Effector CD4-positive, alpha-beta T cell (primary cell): Measurements from ENCODE around the gene POU3F2. TPM values are rescaled to one million over a fixed set of nuclear protein-coding genes. Genes with fewer than 3 reads are reported as not detected.

Source experiments
- DNase-seq: peaks from one replicate; pipeline ENCODE4 v3.0.0-alpha.2; 2020
- total RNA-seq: gene quantifications from one replicate; lab custom pipeline; 2026; lab: John Stamatoyannopoulos, UW

The POU3F2 gene
- total RNA-seq, result not detected

DNA sequence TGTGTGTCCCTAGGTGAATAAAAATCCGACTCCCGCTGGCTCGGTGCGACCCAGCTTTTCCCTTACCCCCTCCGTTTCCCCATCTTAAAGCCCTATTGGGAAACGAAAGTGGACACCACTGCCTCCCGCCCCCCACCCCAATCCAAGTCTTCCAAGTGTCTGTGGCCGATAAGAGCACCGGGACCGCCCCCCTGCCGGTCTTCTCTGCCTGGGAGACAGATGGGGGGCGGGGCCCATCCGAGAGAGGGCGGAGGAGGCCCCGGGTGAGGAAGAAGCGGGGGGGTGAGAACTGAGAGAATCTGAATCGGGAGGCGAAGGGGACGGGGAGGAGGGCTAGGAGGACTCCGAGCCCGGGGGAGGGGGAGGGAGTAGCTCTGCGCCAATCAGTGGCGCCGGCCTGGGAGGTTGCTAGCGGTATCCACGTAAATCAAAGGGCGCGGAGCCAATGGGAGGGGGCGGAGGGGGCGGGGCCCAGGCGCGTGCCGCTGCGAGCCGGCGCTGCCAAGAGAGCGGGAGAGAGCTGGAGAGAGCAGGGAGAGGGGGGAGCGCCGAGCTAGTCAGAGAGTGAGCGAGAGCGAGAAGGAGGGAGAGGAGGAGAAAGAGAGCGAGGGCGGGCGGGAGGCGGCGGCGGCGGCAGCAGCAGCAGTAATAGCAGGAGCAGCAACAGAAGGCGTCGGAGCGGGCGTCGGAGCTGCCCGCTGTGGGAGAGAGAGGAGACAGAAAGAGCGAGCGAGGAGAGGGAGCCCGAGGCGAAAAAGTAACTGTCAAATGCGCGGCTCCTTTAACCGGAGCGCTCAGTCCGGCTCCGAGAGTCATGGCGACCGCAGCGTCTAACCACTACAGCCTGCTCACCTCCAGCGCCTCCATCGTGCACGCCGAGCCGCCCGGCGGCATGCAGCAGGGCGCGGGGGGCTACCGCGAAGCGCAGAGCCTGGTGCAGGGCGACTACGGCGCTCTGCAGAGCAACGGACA is at the start of gene POU3F2:
Gene POU3F2, plus strand, starts transcription at position 515 of the 972 bp plus-strand sequence. Its CDS starts 300 bp downstream, at position 815.
- peak; percentile 39 for DNase-seq

DNA sequence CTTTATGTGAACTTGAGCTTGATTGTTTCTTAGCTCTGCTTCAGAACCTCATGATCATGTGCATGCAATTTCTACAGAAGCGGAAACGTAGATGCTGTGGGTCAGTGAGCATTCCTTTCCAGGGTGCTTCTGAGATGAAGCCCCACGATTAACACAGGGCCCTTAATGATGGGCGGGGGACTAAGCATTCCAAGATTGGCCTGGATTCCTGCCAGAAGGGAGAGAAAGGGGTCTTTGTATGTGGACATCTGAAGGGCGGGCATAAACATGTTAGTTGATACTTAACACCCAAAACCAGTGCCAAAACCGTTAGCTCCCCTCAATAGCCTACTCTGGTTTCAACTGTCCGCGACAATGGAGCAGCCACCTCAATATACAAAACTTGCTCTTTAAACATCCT is 46.9 kb upstream of the POU3F2 start:
- DNase-seq, result no peak

DNA sequence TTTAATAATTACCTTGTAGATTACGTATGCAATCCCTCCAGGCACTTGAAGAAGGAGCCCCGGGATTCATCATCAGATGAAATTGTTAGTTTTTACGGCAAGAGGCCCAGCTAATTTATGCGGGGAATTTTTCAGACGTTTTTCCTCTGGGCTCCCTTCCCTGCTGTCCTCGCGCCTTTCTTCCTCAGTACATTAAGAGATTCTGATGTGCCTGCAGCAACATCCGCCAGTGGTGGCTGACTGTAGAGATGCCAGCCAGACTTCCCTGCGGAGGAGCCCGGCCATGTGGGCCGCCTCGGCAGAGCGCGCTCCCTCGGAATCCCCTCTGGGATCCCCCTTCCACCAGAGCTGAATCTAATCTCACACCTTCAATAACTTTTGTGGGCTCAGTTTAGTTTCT is 46.4 kb upstream of the POU3F2 start:
- DNase-seq, result no peak

DNA sequence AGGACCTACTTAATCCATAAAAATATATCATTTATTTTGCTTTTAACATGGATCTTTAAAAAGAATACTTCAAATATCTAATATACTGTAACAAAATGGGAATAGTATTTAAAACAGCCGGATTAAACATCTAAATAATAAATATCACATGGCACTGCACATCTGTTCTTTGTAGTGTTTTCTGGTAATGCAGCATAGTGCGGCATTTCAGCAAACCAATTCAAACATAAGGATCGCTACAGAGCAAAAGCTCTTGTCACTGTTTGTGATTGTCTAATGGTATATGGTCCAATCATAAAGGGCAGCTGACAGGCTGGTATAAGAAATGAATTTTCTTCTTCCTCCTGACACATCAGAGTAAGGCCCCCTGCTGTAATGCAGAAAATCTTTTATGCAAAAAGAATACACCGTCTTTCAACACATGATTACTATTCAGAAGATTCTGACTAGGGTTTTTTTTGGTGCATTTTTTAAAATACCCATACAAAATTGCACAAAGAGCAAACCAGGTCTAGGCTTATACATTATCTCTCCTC is 40.0 kb upstream of the POU3F2 start:
- no peak for DNase-seq

DNA sequence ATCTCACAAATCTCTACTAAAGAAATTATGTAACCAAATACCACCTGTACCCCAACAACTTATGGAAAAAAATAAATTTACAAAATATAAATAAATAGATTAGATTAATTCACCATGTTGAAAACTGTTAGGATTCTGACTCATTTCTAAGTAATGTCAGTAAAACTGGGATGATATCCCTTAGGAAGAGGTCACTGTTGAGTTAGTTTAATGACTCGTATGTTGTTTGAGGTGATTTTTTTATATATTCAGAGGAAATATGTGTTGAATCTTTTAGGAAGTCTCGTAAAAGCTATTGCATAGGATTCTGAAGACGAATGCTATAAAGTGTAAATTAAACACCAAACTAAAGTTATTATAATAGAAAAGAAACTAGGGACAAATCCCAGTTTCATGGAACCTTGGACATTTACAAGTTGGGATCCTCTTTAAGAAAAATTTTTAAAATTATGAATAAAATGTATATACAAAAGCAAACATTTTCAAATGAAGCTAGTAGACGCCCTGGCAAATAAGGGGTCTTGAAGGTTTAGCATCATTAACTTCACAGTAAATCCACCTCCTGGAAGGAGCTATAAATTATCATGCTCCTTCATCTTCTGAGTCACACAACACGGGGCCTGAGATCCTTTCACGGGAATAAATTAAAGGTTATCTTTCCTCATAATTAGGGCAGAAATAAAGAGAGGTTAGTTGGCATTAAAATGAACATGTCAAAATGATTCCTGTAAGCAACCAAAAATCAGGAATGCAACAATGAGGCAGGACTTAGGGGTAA is 37.0 kb upstream of the POU3F2 start:
- no peak for DNase-seq

DNA sequence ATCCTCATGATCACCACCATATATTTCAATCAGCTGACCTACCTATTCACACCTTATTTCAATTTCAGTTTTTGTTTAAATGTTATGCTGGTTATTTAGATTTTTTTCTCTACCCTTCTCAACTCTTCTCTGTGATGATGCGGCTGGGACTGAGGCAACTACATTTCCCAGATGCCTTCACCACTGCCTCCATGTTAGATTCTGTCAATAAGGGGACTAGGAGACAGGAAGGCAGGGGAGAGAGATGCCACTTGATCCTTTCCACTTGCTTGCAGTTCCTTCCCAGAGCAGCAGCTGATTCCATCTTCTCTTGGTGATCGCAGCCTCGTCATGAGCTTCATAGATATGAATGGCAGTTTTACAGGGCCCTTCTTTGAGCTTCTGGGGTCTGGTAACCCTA is 33.5 kb upstream of the POU3F2 start:
- DNase-seq, result no peak

DNA sequence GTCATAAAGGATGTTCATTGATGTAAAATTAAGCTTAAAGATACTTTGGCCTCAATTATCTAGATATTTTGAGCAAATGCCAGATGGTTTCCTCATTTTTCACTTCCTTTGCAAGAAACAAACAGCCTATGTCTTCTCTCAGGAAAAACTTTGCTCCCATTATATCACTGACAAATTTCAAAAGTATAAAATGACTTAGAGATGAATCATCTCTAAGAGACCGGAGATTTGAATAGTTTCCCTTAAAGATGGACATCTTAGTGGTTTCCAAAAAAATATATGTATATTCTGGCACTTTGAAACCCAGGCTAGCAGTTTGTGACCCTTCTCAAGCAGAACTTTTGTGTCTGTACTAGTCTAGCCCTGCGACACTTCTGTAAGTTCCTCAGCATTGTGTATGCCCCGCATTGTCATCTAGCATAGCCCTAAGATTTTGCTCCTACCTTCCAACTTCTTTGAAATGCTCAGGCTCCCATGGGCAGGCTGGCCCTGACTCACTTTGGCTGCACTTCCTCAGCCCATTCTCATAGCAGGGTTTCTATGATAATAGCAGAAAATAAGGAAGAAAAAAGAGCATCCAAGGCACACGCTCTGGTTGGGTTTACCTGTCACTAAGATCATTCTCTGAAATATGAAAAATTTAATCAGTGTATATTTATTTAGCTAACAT is 25.7 kb upstream of the POU3F2 start:
- DNase-seq, result no peak

DNA sequence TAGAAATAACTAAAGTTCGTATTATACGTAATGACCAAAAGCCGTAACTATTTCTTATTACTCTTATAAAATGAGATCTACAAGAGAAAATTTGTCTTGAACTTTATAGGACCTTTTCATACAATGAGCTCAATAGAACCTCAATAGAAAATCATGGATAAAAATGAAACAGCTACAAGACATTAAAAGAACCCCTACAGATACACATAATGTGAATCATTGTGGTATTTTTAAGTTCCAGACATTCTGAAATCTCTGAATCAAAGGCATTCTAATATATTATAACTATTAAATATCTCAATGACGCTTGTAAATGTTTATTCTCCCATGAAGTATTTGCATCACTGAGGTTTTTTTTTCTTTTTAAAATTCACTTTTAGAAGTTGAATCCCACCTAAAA is 22.2 kb upstream of the POU3F2 start:
- no peak for DNase-seq

DNA sequence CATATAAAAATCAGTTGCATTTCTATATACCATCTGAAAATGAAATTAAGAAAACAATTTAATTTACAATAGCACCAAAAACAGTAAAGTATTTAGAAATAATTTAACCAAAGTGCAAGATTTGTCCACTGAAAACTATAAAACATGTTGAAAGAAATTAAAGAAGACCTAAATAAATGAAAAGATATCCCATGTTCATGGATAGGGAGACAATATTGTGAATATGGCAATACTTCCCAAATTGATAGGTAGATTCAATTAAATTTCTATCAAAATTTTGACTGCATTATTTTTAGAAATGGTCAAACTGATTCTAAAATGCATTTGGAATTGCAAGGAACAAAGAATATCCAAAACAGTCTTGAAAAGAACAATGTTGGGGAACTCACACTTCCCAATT is 17.6 kb upstream of the POU3F2 start:
- no peak for DNase-seq

DNA sequence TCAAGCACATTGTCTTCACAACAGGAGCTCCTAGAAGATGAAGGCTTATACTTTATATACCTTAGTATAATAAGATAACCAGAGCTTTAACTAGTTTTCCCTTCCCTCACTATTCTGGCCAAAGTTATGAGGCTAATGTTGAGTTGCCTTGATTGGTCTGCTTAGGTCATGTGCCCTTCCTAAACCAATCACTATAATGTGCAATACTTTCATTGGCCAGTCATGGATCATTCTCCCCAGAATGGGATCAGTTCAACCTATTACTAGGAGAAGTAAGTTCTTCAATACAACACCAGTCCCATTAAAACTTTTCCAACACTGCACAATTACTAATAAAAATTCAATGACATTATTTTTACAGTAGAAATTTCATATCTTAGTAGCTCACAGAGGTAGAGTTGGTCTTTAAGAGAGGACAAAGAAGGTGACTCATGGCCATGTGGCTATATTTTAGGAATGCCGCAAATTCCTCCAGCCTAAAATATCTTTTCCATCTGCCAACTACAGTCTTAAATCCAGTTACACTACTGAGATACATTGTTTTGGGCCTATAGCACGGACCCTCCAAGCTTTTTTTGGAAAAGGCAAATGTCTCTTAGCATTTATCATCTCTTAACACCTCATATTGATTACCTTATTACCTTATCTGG is 12.5 kb upstream of the POU3F2 start:
- no peak for DNase-seq

DNA sequence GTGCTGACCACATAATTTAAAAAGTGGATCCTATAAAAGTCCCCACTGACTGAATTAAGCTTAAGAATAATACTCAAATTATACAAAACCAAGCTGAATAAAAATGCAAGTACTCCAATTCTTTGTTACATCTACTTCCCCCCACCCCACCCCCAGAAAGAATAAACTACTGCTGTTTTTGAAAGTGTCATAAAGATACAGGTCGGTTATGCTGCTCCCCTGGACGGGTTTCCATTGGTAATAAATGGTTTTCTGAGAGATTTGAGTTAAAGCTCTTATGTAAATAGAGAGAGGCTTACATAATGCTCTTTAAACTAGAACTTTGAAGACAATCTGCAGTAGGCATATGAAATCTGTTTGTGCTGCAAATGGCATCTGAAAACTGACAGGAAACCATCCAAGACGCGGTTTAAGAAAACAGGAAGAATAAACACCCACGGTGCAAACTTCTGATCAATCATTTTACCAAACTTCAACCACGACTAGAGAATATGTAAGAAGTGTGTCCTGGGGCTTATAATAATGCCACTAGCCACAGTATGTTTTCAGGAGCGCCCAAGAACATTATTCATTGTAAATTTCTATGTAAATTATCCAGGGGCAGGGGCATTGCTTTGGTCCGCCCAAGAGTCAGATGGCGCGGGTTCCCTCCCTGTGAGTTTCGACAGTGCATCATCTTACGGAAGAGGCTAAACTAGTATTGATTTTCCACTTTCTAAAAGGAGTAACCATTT is 10.8 kb upstream of the POU3F2 start:
- DNase-seq, result no peak

DNA sequence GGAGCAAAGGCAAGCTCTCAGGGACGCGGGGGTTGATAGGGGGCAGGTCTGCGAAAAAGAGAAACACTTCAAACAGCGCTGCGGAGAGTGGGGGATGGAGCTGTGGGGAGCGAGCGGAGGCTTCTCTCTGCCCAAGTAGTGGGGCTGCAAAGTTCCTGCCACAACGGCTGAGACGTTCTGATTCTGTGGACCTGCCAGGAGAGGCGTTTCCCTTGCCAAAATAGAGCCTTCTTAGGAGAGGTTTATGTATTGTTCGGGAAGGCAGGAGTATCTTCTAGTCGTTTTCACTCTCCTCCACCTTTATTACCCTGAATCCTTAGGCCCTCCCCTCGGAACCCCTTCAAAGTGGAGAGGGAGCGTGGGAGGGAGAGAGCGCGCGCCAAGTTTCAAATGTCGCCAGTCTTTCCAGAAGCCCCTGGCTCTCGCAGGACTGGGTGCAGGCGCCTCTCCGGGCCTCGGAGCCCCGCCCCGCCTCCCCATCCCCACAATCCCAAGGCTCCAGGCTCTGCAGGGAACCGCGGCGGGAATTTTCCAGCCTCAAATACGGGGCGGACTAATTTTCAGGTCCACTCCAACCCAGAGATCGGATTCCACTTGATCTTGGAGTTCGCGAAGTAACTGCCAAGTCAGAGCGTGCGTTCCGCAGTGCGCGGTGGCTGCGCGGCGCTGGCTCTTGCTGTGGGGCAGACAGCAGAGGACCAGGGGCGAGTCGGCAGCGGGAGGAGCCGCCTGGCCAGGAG is 10.0 kb upstream of the POU3F2 start:
- DNase-seq, result no peak

DNA sequence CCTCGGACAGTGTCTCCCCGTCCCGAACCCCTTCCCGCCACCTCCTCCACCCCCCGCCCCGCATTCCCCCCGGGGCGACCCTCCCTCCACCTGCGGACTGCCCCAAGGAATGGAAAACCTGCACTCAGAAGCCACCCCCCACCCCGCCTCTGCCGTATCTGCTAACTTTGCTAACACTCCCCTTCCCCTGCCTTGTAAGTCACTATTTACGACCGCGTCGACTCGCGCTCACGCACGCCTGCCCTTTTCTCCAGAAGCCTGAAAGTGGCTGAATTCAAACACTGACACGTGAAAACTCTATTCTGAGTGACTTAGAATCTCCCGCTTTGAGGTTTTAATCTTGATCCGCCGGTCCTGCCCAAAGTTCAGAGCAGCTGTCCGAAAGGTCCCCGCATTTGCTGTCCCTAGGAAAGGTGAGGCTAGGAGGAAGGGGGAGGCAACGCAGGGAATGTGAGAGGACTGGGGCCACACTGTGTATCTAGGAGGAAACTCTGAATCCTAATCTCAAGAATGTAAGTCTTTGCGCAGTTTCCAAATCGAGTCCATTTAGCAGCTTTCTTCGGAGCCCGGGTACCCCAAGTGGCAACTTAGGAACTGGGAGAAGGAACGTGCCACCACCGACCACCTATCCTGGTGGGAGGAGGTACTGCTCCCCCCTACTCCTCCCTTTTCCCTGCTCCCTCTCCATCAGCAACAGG is 9.3 kb upstream of the POU3F2 start:
- no peak for DNase-seq

DNA sequence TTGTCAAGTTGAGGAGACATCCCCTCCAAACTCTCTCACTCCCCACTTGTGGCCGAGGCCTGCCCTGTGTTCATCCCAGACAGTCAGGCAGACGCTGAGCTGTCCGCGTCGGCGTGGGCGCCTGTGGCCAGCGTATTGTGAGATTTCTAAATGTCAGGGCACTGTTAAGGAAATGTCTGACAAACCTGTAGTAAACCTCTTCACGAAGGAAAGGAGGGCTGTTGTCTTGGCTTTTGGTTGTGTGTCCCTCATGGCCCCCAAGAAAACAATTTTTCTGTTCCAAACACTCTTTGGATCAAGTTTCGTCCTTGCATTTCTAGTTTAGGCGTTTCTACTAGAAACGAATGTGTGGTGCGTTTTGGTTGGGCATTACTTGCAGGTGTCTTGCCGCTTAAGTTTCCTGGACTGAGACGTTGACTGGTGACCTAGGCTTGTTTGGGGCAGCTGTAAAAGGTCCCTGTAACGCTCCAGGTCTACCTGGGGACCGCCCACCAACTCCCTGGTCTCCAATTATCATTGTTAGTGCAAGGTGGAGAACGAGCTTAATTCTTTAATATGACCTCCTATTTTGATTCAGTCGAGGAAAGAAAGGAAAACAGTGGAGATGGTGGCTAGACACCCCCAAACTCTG is 8.7 kb upstream of the POU3F2 start:
- no peak for DNase-seq

DNA sequence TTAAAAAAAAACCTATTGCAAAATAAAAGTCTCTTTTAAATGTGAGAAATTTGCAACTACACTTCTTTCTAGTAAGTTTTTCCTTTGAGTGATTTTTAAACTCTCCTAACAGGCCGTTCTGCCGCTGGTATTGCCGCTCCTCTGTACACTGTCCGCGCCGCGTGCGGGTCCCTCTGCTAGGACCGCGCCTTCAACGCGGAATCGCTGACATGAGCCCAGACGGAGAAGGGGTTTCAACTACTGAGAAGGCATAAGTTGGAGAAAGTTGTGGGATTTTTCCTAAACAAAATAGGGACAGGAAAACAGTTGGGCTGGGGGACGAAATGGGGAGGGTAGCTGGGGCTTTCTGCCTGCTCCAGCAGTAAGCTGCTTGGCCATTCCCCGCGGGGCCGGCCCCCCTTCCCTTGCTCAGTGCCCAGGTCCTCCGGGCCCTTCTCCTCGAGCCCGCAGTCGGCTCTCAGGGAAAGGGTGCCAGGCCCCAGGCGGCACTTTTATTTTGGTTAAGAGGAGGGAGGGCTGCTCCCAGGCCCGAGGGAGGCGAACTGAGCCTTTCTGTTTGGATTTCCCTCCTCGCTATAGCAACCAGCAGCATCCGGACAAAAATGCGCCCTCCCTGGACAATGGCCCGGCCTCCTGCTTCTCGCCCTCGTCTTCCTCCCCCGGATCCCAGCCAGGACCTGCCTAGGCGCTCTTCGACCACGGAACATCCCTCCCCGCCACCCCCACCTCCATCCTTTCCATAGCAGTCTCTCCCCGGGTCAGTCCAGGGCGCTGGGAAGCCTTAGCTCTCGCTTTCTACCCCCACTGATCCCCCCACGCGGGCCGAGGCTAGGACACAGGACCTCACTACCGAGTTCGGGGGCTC is 6.8 kb upstream of the POU3F2 start:
- DNase-seq, result no peak

DNA sequence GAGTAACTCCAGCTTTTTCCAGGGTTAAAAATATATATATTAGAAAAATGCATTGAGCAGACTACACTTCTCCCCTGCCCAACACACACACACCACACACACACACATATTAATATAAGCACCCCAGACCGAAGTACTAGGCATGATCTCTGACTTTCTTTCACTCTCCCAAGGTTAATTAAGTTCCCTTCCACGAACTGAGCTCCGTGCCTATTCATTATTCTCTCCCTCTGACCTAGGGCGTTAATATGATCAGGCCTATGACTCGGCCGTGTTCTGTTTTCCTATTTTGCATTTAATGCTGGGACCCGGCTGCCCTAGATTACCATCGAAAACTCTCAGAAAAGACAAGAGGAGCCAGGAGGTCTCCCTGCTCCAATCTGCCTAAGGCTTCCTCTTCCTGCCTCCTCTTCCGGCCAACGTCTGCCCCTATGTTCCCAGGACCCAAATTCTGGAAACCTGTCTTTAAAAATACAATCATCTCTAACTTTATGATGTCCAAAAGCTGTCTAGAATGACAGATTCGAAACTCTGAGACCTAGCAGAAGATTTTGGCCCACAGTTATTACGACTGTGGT is 6.1 kb upstream of the POU3F2 start:
- no peak for DNase-seq

DNA sequence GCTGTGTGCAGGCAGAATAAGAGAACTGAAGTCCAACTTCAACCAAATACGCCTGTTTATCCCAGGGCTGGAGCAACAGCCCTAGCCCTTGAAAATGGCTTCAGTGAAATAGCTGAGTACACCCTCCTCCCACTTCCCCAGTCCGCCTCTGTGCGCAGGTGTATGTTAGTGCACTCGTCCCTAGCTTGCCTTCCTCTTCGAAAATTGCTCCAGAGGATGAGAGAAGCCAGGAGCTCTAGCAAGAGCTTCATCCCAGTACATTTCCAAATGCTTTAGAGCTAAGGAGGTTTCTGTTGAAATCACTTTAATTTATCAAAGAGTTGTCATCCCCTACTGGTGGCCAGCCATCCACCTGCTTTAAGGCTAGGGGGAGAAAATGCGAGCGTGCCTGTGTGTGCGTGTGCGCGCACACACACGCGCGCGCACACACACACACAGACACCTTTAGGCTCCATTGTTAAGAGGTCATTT is 5.4 kb upstream of the POU3F2 start:
- no peak for DNase-seq

DNA sequence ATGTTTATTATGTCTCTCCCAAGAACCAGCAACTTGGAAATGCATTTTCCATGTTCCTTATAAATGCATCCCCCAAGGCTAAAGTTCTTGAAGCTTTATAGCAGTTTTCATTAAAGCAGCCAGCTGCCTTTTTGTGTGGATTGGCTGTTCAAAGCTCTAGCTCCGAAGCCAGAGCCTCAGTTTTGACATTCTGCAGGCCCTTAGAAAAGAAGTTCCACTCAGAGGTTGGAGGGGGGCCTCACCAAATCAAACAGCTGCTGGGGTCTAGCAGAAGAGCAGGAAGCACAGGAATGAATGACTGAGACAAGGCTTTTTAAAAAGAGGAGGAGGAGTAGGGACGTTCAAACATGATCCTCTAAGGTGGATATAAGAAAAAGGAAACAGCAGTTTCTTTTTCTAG is 4.2 kb upstream of the POU3F2 start:
- DNase-seq, result no peak
